ENCODE data around the gene ANKRD12.
"Not testable (repeated sequence)": the region's sequence is repeated elsewhere in the genome, so short reads cannot be mapped to it uniquely, and the experiment has no call there.

Gene ANKRD12

DNA sequence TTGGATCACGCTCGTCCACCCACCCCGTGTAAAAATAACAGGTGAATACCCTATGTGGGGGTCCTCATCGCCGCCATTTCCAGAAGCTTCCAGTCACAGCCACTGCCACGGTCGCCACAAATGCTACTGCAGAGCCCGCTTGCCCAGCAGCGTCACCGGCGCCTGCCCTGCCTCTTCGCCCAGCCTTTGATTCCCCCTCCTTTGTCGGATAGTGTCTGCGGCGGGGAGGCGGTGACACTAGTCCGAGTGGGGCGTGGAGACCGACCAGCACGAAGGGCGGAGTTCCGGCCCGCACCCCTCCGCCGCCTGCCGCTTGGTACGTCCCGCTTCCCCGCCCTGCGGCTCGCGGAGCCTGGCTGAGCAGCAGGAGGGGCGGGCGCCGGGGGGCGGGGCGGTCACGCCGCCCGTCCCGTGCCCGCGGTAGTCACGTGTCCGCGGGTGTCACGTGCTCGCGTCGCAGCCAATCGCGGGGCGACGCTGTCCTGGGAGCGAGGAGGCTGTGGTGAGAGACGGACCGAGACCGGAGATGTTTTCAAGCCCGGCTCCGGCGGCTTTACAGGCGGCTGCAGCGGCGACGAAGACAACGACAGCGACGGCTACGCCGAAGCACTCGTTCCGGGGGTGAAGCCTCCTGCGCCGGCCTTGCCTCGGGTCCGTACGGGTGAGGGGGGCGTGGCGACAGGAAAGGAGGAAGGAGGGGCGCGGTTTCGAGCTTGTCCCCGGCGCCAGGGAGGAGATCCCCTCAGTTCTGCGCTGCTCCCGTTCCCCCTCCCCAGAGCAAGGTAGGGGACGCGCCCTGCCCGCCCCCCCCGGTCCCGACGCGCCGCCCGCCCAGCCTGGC is at the start of gene ANKRD12:
ANKRD12 (plus strand) TSS at position 467 of the 841 bp plus-strand sequence. CDS start 45,652 bp downstream, outside the sequence.
- Mint-ChIP-seq H3K9me3 (ENCODE audit: low read depth) (no peaks in the 10 kb centered on the region), H3K4me3 (peak within 1 kb of the TSS; percentile 96), H3K4me1 (ENCODE audit: low read depth) (peaks cover 68% of the 10 kb centered on the region), H3K36me3 (peaks cover 4% of the 10 kb centered on the region), H3K27me3 (no peaks in the 10 kb centered on the region), H3K27ac (peak within 1 kb of the TSS; percentile 99)

DNA sequence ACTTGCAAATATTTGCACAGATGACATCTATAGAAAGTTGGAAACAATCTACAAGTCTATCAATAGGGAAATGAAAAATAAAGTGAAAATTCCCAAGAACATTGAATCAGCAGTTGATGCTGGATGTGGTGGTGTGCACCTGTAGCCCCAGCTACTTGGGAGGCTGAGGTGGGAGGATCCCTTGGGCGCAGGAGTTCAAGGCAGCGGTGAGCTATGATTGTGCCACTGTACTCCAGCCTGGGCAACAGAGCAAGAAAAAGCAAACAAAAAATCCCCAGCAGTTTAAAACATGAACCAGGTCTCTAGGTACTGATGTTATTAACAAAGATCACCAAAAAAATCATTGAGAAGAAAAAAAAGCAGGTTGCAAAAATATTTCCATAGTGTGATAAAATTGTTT is 49.4 kb upstream of the ANKRD12 start:
- no peaks in the 10 kb centered on the region for H3K36me3 Mint-ChIP-seq
- H3K27ac Mint-ChIP-seq, result peak overlapping the region; percentile 66
- H3K4me1 Mint-ChIP-seq (ENCODE audit: low read depth), result peaks cover 69% of the 10 kb centered on the region
- H3K4me3 Mint-ChIP-seq, result no peak overlapping the region
- H3K9me3 Mint-ChIP-seq (ENCODE audit: low read depth), result no peaks in the 10 kb centered on the region
- H3K27me3 Mint-ChIP-seq, result no peaks in the 10 kb centered on the region

DNA sequence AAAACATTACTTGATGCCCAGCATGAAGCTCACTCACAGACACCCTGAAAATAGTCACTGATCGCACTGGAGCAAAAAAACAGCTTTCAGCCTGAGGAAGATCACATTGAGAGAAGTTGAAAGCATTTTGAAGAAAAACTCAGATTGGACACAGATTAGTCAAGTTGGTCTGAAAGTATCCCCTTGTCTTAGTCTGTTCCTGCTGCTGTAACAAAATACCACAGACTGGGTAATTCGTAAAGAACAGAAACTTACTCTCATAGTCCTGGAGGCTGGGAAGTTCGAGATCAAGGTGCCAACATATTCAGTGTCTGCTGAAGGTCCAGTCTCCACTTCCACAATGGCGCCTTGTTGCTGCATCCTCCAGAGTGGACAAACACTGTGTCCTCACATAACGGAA is 48.3 kb upstream of the ANKRD12 start:
- Mint-ChIP-seq H3K27ac (peak overlapping the region; percentile 68), H3K4me1 (ENCODE audit: low read depth) (peaks cover 66% of the 10 kb centered on the region), H3K27me3 (no peaks in the 10 kb centered on the region), H3K4me3 (peak overlapping the region; percentile 20), H3K9me3 (ENCODE audit: low read depth) (no peaks in the 10 kb centered on the region), H3K36me3 (no peaks in the 10 kb centered on the region)

DNA sequence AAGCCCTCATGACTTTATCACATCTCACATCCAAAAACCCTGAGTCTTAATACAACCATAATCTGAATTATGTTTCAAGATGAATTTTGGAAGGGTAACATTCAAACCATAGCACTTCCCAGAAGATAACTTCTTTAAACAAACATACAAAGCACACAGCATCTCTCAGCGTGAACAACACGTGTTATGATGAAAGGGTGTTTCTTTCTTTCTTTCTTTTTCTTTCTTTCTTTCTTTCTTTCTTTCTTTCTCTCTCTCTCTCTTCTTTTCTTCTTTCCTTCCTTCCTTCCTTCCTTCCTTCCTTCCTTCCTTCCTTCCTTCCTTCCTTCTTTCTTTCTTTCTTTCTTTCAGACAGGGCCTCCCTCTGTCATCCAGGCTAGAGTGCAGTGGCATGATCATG is 47.9 kb upstream of the ANKRD12 start:
- H3K27me3 Mint-ChIP-seq; H3K36me3 Mint-ChIP-seq; H3K9me3 Mint-ChIP-seq (ENCODE audit: low read depth): not testable (repeated sequence)
- Mint-ChIP-seq H3K27ac (peak overlapping the region; percentile 75), H3K4me3 (peak overlapping the region; percentile 20), H3K4me1 (ENCODE audit: low read depth) (peaks cover 63% of the 10 kb centered on the region)

DNA sequence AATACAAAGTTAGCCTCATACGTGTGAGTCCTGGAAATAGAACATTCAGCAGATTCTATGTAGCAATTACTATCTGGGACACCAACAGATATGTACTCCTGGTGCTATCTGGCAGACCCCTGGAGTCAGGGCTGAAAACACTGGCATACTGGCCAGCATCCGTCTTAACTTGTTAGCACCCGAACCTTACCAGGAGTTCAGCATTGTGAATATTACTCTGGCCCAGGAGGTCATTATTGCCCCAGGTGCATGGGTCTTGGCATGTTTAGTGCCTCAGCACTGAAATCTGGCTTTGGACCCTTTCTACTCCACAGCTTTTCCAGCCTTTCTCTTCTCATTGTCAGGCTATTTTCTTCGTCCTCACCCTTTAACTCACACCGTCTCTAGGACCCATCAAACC is 46.0 kb upstream of the ANKRD12 start:
- peak overlapping the region; percentile 82 for H3K4me3 Mint-ChIP-seq
- no peaks in the 10 kb centered on the region for H3K27me3 Mint-ChIP-seq

DNA sequence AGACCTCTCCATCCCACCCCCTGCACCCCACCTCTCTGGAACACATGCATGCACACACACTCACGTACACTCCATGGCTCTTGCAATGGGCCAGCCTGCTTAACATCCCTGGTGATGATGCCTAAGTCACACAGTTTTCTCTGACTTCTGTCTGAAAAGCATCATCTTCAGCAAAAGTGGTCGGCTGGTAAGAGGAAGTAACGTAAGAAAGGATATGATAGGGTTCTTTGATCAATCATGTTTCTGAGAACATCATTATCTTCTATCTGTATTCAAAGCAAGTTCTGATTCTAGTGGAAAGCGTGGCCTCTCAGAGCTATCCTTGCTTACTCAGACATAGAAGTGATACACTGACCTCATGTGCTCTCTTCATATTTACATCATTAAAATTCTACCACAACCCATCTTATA is 45.5 kb upstream of the ANKRD12 start:
- H3K36me3 Mint-ChIP-seq, result peaks cover 2% of the 10 kb centered on the region
- H3K27ac Mint-ChIP-seq, result peak overlapping the region; percentile 96
- H3K9me3 Mint-ChIP-seq (ENCODE audit: low read depth), result no peaks in the 10 kb centered on the region
- H3K4me1 Mint-ChIP-seq (ENCODE audit: low read depth), result peaks cover 77% of the 10 kb centered on the region
- no peaks in the 10 kb centered on the region for H3K27me3 Mint-ChIP-seq
- H3K4me3 Mint-ChIP-seq, result peak overlapping the region; percentile 82

More for the DNA sequence above, 46.0 kb upstream of the ANKRD12 start:
- Mint-ChIP-seq H3K9me3 (ENCODE audit: low read depth) (no peaks in the 10 kb centered on the region), H3K27ac (peak overlapping the region; percentile 96), H3K4me1 (ENCODE audit: low read depth) (peaks cover 74% of the 10 kb centered on the region), H3K36me3 (peaks cover 2% of the 10 kb centered on the region)

DNA sequence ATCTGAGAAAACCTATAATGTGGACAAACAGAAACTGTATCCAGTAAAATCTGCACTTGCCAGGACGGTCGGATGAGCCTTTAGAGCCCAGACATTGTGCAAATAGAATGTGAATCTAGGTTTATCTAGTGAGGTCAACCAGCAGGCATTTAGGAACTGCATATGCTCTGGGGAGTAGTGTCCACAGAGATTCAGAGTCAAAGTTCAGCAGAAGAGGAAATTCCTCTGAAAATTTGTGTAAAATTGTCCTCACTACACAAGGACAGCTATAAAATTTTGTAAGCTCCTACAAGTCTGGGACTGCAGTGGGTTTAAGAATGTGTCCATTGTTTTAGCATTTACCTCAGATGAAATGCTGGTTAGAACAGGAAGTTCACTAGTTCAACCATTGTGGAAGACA is 43.9 kb upstream of the ANKRD12 start:
- Mint-ChIP-seq H3K4me1 (ENCODE audit: low read depth) (peaks cover 79% of the 10 kb centered on the region), H3K9me3 (ENCODE audit: low read depth) (no peaks in the 10 kb centered on the region), H3K27ac (peak overlapping the region; percentile 81), H3K27me3 (no peaks in the 10 kb centered on the region), H3K36me3 (peaks cover 2% of the 10 kb centered on the region), H3K4me3 (no peak overlapping the region)

DNA sequence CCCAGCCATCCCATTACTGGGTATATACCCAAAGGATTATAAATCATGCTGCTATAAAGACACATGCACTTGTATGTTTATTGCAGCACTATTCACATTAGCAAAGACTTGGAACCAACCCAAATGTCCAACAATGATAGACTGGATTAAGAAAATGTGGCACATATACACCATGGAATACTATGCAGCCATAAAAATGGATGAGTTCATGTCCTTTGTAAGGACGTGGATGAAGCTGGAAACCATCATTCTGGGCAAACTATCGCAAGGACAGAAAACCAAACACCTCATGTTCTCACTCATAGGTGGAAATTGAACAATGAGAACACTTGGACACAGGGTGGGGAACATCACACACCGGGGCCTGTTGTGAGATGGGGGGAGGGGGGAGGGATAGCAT is 43.5 kb upstream of the ANKRD12 start:
- H3K9me3 Mint-ChIP-seq (ENCODE audit: low read depth); H3K27me3 Mint-ChIP-seq; H3K36me3 Mint-ChIP-seq; H3K4me3 Mint-ChIP-seq: not testable (repeated sequence)
- Mint-ChIP-seq H3K4me1 (ENCODE audit: low read depth) (peaks cover 81% of the 10 kb centered on the region), H3K27ac (peak overlapping the region; percentile 81)

DNA sequence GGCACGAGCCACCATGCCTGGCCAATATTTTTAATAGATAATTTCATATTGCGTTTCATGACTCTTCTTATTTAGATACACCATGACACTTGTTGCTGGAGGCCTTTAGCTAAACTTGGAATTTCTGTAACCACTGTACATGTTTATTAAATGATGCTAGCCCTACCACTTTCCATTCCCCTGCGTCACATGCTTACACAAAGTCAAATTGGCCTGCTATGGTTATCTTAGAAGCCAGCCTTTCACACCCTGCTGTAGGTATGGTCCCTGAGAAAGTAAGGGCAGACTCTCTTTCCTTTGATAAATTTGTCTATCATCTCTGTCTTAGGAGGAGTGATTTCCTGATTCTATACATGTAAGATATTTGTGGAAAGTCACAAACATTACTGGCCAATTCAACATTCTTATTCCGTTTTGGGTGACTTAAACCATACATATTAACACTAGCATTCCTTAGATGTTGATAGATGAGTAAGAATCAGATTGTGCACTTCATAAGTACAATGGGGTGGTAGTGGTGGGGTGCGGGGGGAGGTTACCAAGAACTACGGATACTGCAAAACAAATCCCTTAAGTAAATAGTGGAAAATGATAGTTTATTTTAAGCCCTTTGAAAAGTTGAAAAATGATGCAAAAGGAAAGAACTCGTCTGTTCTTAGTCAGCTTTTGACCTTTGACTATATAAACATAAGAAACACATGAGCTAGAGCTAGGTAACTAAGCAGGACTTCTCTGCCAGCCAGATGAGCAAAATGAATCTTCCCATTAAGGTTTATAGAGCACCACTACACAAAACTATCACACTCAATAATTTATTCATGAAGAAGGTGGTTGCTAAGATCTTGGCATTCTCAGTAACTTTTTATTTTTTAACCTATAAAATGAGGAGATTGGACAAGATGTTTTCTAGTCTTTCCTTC is 42.0 kb upstream of the ANKRD12 start:
- H3K27me3 Mint-ChIP-seq, result no peaks in the 10 kb centered on the region
- peak overlapping the region; percentile 99 for H3K27ac Mint-ChIP-seq
- peak overlapping the region; percentile 72 for H3K4me3 Mint-ChIP-seq
- H3K9me3 Mint-ChIP-seq (ENCODE audit: low read depth), result no peaks in the 10 kb centered on the region
- peaks cover 2% of the 10 kb centered on the region for H3K36me3 Mint-ChIP-seq
- peaks cover 70% of the 10 kb centered on the region for H3K4me1 Mint-ChIP-seq (ENCODE audit: low read depth)

DNA sequence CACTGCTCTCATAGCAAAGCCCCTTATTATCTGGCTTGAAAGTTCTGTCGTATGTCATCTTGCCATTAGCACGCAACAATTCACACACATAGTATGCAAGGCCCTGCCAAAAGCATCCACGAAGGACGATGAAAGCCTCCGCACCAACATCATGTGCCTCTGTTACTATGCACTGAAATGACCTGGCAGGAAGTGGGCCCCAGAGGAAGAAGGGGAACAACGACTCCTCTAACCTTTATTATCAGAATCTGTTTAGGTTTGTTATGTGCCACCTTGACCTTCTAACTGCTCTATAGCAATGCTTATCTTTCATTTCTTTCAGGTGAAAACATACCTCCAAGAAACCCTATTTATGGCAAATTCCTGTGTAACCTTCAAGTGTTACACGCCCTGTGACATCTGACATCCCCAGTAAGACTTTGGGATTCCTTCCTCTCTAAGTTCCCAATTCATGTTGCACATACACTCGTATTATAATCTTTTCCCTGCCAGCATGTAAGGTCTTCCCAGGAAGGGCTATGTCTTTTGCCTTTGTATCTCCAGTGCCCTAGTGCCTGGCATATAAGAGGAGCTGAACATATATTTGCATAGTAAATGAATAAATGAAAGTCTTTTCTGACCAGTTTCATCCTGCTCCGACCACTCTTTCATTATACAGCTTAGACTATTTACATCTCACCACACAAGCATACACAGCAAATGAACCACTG is 41.1 kb upstream of the ANKRD12 start:
- H3K27me3 Mint-ChIP-seq, result no peaks in the 10 kb centered on the region
- peak overlapping the region; percentile 72 for H3K4me3 Mint-ChIP-seq
- H3K36me3 Mint-ChIP-seq, result peaks cover 2% of the 10 kb centered on the region
- H3K27ac Mint-ChIP-seq, result peak overlapping the region; percentile 99
- peaks cover 67% of the 10 kb centered on the region for H3K4me1 Mint-ChIP-seq (ENCODE audit: low read depth)
- no peaks in the 10 kb centered on the region for H3K9me3 Mint-ChIP-seq (ENCODE audit: low read depth)

DNA sequence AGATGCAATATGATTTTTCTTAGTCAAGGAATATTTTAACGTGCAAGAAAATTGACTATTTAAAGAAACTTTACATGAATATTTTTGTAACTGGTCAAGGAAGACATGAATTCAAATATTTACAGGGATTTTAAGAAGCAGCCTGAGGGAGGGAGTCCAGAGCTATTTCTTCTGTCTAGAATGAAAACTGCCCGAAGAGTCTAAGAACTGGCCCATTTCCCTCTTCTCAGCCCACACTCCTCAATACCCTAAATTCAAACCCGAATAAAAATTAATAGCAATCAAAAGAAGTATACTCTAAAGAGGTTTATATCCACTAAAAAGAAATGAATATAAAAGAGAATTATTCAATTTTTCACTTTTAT is 40.6 kb upstream of the ANKRD12 start:
- Mint-ChIP-seq H3K9me3 (ENCODE audit: low read depth) (no peaks in the 10 kb centered on the region), H3K36me3 (peaks cover 2% of the 10 kb centered on the region), H3K27ac (peak overlapping the region; percentile 99), H3K27me3 (no peaks in the 10 kb centered on the region), H3K4me3 (peak overlapping the region; percentile 72), H3K4me1 (ENCODE audit: low read depth) (peaks cover 66% of the 10 kb centered on the region)

DNA sequence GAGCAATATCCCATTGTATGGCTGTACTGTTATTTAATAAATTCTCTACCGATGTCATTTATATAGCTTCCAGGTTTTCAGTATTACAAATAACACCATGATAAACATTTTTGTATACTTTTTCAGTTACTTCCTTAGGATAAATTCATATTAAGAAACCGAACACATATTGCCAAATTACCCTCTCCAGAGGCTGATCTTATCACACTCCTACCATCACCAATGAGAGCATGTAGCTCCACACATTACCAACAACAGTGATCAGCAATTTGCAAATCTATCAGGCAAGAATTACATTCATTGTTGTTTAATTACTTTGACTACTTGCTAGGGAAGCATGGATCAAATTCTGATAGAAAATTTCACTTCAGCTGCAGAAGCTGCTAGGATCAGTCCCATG is 39.9 kb upstream of the ANKRD12 start:
- peaks cover 64% of the 10 kb centered on the region for H3K4me1 Mint-ChIP-seq (ENCODE audit: low read depth)
- peak overlapping the region; percentile 90 for H3K27ac Mint-ChIP-seq
- H3K27me3 Mint-ChIP-seq, result no peaks in the 10 kb centered on the region

DNA sequence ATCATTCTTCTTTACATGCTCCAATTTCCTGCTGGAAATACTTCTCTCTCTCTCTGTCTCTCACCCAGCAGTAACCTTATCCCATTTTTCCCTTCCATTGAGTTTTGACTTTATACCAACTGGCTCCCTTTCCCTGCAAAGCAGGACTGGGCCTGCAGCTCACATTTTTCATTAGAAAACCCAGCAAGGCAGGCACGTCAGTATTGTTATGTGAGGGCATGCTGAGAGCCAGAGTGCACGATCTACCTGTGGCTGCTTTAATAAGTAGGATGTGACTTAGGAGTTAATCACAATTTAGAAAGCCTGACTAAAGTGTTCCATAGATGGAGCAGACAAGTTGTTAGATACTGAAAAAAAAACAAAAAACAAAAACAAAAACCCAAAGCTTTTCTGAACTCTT is 39.2 kb upstream of the ANKRD12 start:
- peak overlapping the region; percentile 90 for H3K27ac Mint-ChIP-seq
- H3K4me3 Mint-ChIP-seq, result peak overlapping the region; percentile 18
- peaks cover 64% of the 10 kb centered on the region for H3K4me1 Mint-ChIP-seq (ENCODE audit: low read depth)
- H3K27me3 Mint-ChIP-seq, result no peaks in the 10 kb centered on the region
- H3K36me3 Mint-ChIP-seq, result peaks cover 2% of the 10 kb centered on the region
- no peaks in the 10 kb centered on the region for H3K9me3 Mint-ChIP-seq (ENCODE audit: low read depth)

More for the DNA sequence above, 39.9 kb upstream of the ANKRD12 start:
- Mint-ChIP-seq H3K36me3 (peaks cover 2% of the 10 kb centered on the region), H3K9me3 (ENCODE audit: low read depth) (no peaks in the 10 kb centered on the region), H3K4me3 (no peak overlapping the region)

DNA sequence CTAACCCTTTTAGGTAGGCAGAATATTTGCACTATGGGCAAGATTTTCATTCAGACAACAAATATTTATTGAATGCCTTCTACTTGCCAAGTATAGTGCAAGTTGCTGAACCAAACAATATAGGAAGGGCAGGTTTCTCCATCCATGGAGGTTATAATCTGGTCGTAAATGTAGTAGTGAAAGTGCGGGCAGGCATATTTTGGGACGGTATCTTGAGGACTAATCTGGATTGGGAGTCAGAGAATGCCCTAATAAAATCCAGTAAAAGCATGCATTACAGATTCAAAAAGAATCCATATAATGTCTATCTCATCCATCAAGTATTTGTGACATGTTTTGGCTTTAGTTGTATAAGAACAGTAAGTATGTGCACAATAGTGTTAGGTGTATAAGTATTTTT is 35.8 kb upstream of the ANKRD12 start:
- H3K36me3 Mint-ChIP-seq, result peaks cover 11% of the 10 kb centered on the region
- H3K9me3 Mint-ChIP-seq (ENCODE audit: low read depth), result no peaks in the 10 kb centered on the region
- peak overlapping the region; percentile 75 for H3K27ac Mint-ChIP-seq
- H3K4me3 Mint-ChIP-seq, result peak overlapping the region; percentile 59
- H3K4me1 Mint-ChIP-seq (ENCODE audit: low read depth), result peaks cover 56% of the 10 kb centered on the region
- no peaks in the 10 kb centered on the region for H3K27me3 Mint-ChIP-seq

Data from activated naive CD8-positive, alpha-beta T cell (primary cell).